HFF-Myc (cell line): ENCODE measurements around the gene ADAM10.

Experiments
- DNase-seq: peaks from one replicate; pipeline ENCODE4 v3.0.0-alpha.2; 2011; ENCODE audit warnings: low read depth; ENCODE audit errors: extremely low read depth
- H3K4me3 ChIP-seq: replicated peaks from 2 replicates; pipeline ENCODE4 v1.5.1; 2011; ENCODE audit warnings: low read depth, mild to moderate bottlenecking, control low read depth, low read length
- TF ChIP-seq, protein P1 (sequence below): IDR thresholded peaks from 2 replicates; pipeline ENCODE4 v1.5.1; 2012; ENCODE audit warnings: mild to moderate bottlenecking, low read depth, low read length, control low read depth; ENCODE audit errors: missing control alignments

Gene ADAM10

DNA sequence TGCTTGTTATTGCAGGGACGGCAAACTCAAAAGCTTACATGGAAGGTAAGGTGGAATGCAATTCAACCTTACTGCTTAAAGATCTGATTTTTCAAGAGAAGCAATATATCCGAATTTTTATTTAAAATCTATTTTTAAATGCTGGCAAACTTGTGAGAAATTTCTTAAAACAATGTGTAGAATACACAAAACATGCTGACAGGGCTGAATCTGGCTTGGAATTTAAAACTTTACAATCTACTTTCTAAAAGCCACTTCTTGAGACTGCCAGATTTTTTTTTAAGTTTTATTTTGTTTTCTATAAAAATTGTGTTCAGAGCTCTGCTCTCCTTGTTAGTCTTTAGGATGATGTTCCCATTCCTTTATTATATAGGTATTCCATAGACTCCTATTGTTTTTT, 146.7 kb downstream of the ADAM10 start:
- TF ChIP-seq, protein P1, sequence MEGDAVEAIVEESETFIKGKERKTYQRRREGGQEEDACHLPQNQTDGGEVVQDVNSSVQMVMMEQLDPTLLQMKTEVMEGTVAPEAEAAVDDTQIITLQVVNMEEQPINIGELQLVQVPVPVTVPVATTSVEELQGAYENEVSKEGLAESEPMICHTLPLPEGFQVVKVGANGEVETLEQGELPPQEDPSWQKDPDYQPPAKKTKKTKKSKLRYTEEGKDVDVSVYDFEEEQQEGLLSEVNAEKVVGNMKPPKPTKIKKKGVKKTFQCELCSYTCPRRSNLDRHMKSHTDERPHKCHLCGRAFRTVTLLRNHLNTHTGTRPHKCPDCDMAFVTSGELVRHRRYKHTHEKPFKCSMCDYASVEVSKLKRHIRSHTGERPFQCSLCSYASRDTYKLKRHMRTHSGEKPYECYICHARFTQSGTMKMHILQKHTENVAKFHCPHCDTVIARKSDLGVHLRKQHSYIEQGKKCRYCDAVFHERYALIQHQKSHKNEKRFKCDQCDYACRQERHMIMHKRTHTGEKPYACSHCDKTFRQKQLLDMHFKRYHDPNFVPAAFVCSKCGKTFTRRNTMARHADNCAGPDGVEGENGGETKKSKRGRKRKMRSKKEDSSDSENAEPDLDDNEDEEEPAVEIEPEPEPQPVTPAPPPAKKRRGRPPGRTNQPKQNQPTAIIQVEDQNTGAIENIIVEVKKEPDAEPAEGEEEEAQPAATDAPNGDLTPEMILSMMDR: no peak
- DNase-seq: no peak
- H3K4me3 ChIP-seq: no peak overlapping the region

DNA sequence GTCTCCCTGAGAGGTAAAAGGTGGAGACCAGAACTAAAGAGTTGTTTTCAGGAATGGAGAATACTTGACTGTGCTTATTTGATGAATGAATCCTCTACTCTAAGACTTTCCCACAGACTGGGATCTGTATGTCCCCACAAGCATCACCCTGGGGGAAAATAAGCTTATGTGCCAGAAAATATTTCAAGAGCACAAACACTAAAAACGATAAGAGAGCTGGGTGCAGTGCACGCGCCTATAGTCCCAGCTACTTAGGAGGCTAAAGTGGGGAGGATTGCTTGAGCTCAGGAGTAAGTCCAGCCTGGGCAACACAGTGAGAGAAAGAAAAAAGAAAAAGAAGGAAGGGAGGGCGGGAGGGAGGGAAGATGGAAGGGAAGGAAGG, 150.7 kb downstream of the ADAM10 start:
- no peak overlapping the region for H3K4me3 ChIP-seq
- TF ChIP-seq, protein P1: no peak
- DNase-seq: no peak

DNA sequence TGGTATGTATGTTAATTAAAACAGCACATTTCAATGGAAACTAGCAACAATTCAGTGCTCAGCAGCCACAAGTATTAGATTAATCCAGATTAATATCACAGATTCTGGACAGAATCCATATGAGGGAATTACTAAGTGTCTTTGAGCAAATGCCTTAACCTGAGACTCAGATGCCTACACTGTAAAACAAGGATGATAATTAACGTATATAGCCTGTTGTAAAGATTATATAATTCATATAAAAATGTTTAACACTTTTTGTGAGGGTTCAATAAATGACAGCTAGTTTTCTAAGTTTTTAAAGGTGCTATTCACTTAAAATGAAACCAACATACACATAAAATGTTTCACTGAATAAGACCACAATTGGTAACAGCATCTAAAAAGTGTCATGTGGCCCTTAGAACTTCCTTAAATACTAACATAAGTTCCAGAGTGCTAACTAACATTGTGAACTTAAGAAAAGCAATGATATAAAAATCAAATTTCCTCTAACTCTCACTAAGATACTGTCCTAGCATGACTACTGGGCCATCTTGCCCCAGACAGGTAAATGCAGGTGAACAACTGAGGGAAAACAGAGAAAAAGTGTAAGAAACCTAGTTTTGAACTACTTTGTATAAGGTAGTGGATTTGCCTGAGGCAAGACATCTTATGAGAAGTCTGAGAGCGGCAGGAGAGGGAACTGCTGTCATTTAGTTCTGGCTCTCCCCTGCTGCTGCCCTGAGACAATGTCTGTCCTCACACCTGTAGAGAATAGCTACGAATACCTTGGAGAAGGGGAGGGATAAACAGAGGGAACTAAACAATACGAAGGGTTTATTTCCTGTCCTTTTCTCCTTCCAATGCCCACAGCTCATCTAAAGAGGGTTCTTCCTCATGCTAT, 151.3 kb downstream of the ADAM10 start:
- H3K4me3 ChIP-seq: no peak overlapping the region
- no peak for DNase-seq
- TF ChIP-seq, protein P1: no peak

DNA sequence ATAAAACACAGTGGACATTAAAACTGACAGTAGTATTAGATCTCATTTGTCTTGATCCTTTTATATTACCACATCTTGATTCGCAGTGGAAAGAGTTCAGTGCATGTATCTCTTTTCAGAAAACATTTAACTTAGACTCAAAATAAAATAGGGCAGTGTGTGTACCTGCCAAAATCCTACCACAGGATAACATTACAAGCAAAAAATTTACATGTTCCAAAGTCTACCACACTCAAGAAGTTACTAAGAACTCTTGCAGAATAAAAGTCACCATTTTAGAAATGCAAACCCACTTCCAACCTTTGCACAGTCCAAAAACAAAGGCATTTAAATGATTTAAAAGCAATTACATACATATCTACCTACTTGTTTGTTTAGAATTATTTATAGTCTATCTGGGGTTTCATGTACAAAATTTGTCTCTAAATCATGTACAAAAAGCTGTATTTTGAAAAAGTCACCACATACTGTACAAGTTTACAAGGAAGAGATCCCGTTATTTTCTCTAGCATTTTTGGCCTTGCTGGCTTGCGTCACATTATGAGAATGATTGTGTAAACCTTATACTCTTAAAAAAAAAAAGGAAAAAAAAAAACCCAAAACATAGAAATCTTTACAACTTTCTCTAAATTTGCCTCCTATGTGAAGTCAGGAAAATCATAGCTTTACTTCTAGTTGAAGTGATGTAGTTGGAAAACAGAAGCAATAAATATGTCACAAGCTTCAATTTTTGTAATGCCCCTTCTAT, 153.8 kb downstream of the ADAM10 start:
- no peak overlapping the region for H3K4me3 ChIP-seq
- TF ChIP-seq, protein P1: no peak
- no peak for DNase-seq

DNA sequence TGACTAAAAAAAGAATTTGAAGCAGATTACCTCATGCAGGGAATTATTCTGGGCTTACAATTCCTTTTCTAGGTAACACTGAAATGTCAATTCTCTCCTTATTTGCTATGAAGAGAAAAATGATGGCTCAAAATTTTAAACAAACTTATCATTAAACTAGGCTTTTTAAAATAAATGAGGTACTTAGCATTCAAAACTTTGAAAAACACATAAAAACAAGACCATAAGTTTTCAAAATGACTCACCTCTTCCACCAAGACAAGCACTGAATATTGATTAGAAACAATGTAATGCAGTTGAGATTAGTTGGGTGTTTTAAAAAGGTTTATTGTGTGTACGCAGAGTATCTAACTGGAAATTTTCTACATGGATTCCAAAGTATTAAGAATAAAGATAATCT, 154.6 kb downstream of the ADAM10 start:
- TF ChIP-seq, protein P1: no peak
- no peak for DNase-seq
- no peak overlapping the region for H3K4me3 ChIP-seq

DNA sequence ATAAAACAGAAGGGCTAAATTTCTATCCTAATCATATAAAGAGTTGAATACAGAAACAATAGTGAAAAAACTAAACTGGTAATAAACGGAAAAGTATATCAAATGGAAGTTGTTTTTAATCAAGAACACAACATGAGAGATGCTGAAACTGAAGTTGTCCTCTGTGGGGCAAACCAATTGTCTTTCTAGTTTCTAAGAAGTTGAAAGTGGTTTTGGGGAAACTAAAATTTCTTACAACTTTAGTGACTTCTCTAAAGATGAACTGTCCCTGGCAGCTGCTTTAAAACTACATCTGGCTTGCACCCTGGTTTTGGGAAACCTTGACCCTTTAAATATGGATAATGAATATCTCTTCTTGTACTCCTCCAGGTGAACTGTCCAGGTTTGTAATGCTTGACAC, 155.6 kb downstream of the ADAM10 start:
- TF ChIP-seq, protein P1: no peak
- H3K4me3 ChIP-seq: no peak overlapping the region
- DNase-seq: no peak
